GM12878 (cell line): ENCODE data around the gene DCAF7. TPM values are rescaled to one million over a fixed set of nuclear protein-coding genes. Genes with fewer than 3 reads are reported as not detected.

Source experiments
- ATAC-seq: fragments of 200-7000 bp; cut with Tn5 transposase; 3 replicates; pipeline ENCODE4 v1.9.1; 2020; ENCODE audit warnings: mild to moderate bottlenecking, moderate library complexity
- BruUV-seq: library from RNA; stranded (reverse); fragments of 400-500 nt; replicated peaks from 2 replicates; lab custom pipeline; 2021; lab: Mats Ljungman, UMichigan
- CTCF ChIA-PET: fragments of 300-600 bp; sonication (Branson Sonifier 250); formaldehyde crosslinking; extraction: SDS; loops from one replicate; lab custom pipeline; 2021; ENCODE audit warnings: inconsistent platforms; lab: Yijun Ruan, JAX
- POLR2A ChIA-PET: fragments of 350-600 bp; formaldehyde crosslinking; extraction: SDS; loops from one replicate; lab custom pipeline; 2021; ENCODE audit warnings: inconsistent platforms; lab: Charles Lee
- RAD21 ChIA-PET: fragments of 300-600 bp; sonication (Branson Sonifier 250); formaldehyde crosslinking; loops from one replicate; lab custom pipeline; 2023; ENCODE audit warnings: antibody characterized with exemption; ENCODE audit not compliant: unreplicated experiment; lab: Charles Lee
- SMC1A ChIA-PET: fragments of 300-600 bp; sonication (Branson Sonifier 250); formaldehyde crosslinking; loops from one replicate; lab custom pipeline; 2023; ENCODE audit not compliant: unreplicated experiment, uncharacterized antibody; lab: Charles Lee
- DNase-seq: peaks from one replicate; pipeline ENCODE4 v3.0.0-alpha.2; 2011; ENCODE audit warnings: low read depth, low spot score
- FAIRE-seq: peaks from 3 replicates; lab custom pipeline; 2011; peaks lifted over from hg19 to GRCh38; lab: Jason Lieb, UNC
- H2AFZ ChIP-seq: 2 replicates; pipeline ENCODE4 v1.6.0; 2011; ENCODE audit warnings: low read depth, low read length, control low read depth; ENCODE audit not compliant: control insufficient read depth
- H3K27ac ChIP-seq: 2 replicates; pipeline ENCODE4 v1.5.1; 2011; ENCODE audit warnings: control low read depth; ENCODE audit not compliant: control insufficient read depth, insufficient read depth
- H3K27me3 ChIP-seq, 2 experiments: replicated peaks in 1 of 2; 2 replicates each; pipeline versions ENCODE4 v1.6.0 to v1.6.1; 2011; ENCODE audit warnings: low read length in 1 of 2; ENCODE audit not compliant: control insufficient read depth in 2 of 2, insufficient read depth in 2 of 2
- H3K36me3 ChIP-seq, 2 experiments: 2 replicates each; pipeline ENCODE4 v1.5.1; 2011; ENCODE audit warnings: low read length in 1 of 2; ENCODE audit not compliant: control insufficient read depth in 2 of 2, insufficient read depth in 2 of 2
- H3K4me1 ChIP-seq: 2 replicates; pipeline ENCODE4 v1.6.1; 2011; ENCODE audit warnings: mild to moderate bottlenecking, low read length, moderate library complexity, mixed read lengths; ENCODE audit not compliant: control insufficient read depth, insufficient read depth
- H3K4me2 ChIP-seq: 2 replicates; pipeline ENCODE4 v1.6.0; 2011; ENCODE audit warnings: control low read depth; ENCODE audit not compliant: control insufficient read depth, insufficient read depth
- H3K4me3 ChIP-seq: fragments of 200-600 bp; sonication (generic); 2 replicates; pipeline ENCODE4 v1.5.1; 2016
- H3K79me2 ChIP-seq: 2 replicates; pipeline ENCODE4 v1.6.0; 2011; ENCODE audit warnings: low read length; ENCODE audit not compliant: control insufficient read depth, insufficient read depth
- H3K9ac ChIP-seq: 2 replicates; pipeline ENCODE4 v1.8.0; 2011; ENCODE audit warnings: low read length, control low read depth, mixed read lengths; ENCODE audit not compliant: control insufficient read depth, insufficient read depth
- H3K9me3 ChIP-seq: replicated peaks from 3 replicates; pipeline ENCODE4 v1.5.1; 2011; ENCODE audit warnings: mild to moderate bottlenecking, low read length; ENCODE audit not compliant: control insufficient read depth, insufficient read depth
- H4K20me1 ChIP-seq: 2 replicates; pipeline ENCODE4 v1.6.0; 2011; ENCODE audit not compliant: control insufficient read depth, insufficient read depth
- RB1 ChIP-seq: fragments of 450-650 bp; formaldehyde crosslinking; IDR thresholded peaks from 2 replicates; pipeline ENCODE4 v1.6.1; 2017; ENCODE audit warnings: mild to moderate bottlenecking, borderline replicate concordance
- ZNF217 ChIP-seq: fragments of 450-650 bp; IDR thresholded peaks from 2 replicates; pipeline ENCODE4 v1.6.1; 2017; ENCODE audit warnings: antibody characterized with exemption, mild to moderate bottlenecking
- in situ Hi-C: fragments of 300-500 bp; cut with MboI; formaldehyde crosslinking; loops from 9 replicates; pipeline ENCODE4 v1.14.3; 2018; ENCODE audit warnings: mixed read lengths
- intact Hi-C: fragments of 100-400 bp; cut with micrococcal nuclease; formaldehyde crosslinking; loops from one replicate; pipeline ENCODE4 v1.14.2; 2022; ENCODE audit not compliant: unreplicated experiment
- polyA plus RNA-seq, 11 experiments: library from polyadenylated mRNA; depleted of rRNA in 4 of 11; unstranded in 6 of 11; stranded (reverse) in 5 of 11; fragments of >200 nt; fragmentation: Nextera tagmentation in 4 of 11; fragmentation: Illumina TruSeq in 1 of 11; extraction: Ambion mirVana in 4 of 11; extraction: Trizol in 1 of 11; gene quantifications; 1 replicate in 1 of 11; 2 replicates in 10 of 11; pipeline versions ENCODE4 v1.2.1 to v1.2.3, GENCODE V29; 2011 to 2016; ENCODE audit warnings: inconsistent platforms in 2 of 11, missing spikeins in 2 of 11, low read depth in 1 of 11
- total RNA-seq, 4 experiments: library from RNA; depleted of rRNA in 3 of 4; stranded (reverse); fragments of >200 nt in 3 of 4; fragmentation: Illumina TruSeq in 1 of 4; extraction: Trizol in 1 of 4; gene quantifications; 2 replicates each; pipeline versions ENCODE4 v1.2.1 to v1.2.3, GENCODE V29; 2013 to 2021
- TF ChIP-seq, protein P1 (sequence below): IDR thresholded peaks from 2 replicates; pipeline ENCODE4 v1.6.1; 2012; ENCODE audit warnings: low read length, inconsistent platforms
- TF ChIP-seq, protein P2 (sequence below): IDR thresholded peaks from 2 replicates; pipeline ENCODE4 v1.6.1; 2012; ENCODE audit warnings: low read depth, low read length, improper control_type of control experiment

The DCAF7 gene
- total and polyA plus RNA-seq, 10 of the 15 experiments (the other 5 are each of a cell fraction or from before 2014, with no cell fraction given): 27.0 to 103 (median 54.5) TPM

DNA sequence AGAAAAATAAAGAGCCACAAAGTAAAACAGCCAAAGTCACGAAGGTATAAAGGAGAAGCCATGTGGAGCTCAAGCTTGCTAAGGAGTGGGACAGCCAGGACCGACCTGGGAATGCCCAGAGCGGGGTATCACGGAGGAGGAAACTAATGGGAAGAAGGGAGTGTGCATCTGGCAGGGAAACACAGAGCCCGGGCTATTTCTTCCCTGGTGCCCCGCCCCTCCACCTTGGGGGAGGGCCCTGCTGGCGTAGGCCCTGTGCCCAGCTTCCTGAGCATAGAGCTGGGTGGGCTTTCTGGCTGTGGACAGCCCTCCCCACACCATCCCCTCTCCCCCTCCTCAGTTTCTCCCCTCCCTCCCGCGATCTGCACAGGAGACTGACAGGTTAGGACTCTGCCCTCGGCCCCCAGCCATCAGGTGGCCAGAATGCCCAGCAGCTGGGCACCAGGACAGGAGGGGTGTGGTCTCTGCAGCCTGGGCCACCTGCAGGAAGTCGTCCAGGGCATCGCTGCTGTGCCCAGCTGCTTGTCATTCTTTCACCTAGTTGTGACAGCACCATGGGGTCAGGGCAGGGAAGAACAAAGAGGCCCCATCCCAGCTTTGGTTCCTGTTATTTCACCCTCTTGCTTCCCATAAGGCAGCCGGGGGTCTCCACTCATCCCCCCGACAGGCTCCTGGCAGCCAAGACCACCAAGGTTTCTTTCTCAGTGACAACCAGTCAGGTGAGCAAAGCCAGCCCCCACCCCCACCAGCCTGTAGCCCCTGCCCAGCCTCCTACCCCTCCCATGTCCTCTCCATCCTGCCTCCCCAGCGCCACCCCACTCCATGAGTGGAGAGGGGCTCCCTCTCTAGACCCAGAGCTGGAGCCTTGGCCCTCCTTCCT lies 7.1 kb upstream of the DCAF7 start (continued):
- TF ChIP-seq, protein P1, sequence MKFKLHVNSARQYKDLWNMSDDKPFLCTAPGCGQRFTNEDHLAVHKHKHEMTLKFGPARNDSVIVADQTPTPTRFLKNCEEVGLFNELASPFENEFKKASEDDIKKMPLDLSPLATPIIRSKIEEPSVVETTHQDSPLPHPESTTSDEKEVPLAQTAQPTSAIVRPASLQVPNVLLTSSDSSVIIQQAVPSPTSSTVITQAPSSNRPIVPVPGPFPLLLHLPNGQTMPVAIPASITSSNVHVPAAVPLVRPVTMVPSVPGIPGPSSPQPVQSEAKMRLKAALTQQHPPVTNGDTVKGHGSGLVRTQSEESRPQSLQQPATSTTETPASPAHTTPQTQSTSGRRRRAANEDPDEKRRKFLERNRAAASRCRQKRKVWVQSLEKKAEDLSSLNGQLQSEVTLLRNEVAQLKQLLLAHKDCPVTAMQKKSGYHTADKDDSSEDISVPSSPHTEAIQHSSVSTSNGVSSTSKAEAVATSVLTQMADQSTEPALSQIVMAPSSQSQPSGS: no peak
- TF ChIP-seq, all 136 proteins: peak for 0

DNA sequence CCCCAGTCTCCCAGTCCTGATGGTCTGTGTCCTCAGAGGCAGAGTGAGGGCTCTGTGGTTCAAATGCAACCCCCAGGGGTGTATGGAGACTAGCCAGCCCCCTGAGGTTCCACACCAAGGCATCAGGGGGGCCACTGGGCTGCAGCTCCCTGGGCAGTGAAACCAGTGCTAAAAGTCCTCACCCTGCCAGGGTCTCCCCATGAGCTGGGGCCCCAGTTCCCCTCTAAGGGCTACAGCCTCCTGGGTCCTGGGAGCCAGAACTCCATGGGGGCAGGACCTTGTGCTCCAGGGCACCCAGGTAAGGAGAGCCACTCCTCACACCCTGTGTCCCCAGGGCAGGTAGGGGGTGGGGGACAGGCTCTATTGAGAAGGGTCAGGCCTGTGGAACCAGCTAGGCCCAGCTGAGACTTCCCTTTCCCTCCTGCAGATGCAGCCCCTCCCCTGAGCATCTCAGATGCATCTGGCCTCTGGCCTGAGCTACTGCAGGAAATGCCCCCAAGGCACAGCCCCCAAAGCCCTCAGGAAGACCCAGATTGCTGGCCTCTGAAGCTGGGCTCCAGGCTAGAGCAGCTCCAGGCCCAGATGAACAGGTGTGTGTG lies 6.4 kb upstream of the DCAF7 start:
- intact Hi-C loops: no loop called here
- no peak for ATAC-seq

More for the DNA sequence above, 6.4 kb upstream of the DCAF7 start:
- no peak overlapping the region for H3K4me3 ChIP-seq
- ChIA-PET RAD21 (no interaction called here), CTCF (interaction anchor here (0.6 to 1.6 kb wide), 3 partner anchors 24 to 69 kb away, joined by 3 to 8 read pairs (median 4); no protein-coding TSS in a partner anchor), SMC1A (no interaction called here), POLR2A (interaction anchor here (1.3 kb wide), 1 partner anchor 10 kb away, joined by 3 read pairs; no protein-coding TSS in a partner anchor)
- no peaks in the 10 kb centered on the region for H3K36me3 ChIP-seq
- TF ChIP-seq ZNF217 (no peak), RB1 (no peak)
- TF ChIP-seq, protein P2, sequence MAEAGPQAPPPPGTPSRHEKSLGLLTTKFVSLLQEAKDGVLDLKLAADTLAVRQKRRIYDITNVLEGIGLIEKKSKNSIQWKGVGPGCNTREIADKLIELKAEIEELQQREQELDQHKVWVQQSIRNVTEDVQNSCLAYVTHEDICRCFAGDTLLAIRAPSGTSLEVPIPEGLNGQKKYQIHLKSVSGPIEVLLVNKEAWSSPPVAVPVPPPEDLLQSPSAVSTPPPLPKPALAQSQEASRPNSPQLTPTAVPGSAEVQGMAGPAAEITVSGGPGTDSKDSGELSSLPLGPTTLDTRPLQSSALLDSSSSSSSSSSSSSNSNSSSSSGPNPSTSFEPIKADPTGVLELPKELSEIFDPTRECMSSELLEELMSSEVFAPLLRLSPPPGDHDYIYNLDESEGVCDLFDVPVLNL: no peak
- FAIRE-seq (no peak), DNase-seq (no peak)
- no peak overlapping the region for H3K9ac ChIP-seq
- H3K79me2 ChIP-seq: no peaks in the 10 kb centered on the region
- H3K27ac ChIP-seq: no peak overlapping the region
- H3K4me1 ChIP-seq: peaks cover under 1% of the 10 kb centered on the region; the same call in 1 of the 2 replicates
- no peak overlapping the region for H3K4me2 ChIP-seq
- no TSS peak for BruUV-seq
- in situ Hi-C loops: no loop called here
- no peak overlapping the region for H2AFZ ChIP-seq
- no peaks in the 10 kb centered on the region for H3K9me3 ChIP-seq
- H3K27me3 ChIP-seq: peaks cover 0 to 5% of the 10 kb centered on the region in 2 experiments; a peak in 2 of 4 replicates
- no peaks in the 10 kb centered on the region for H4K20me1 ChIP-seq
